A204.1 (cell line): ENCODE measurements around the gene ACSL4.
"Not testable (repeated sequence)": the region's sequence is repeated elsewhere in the genome, so short reads cannot be mapped to it uniquely, and the experiment has no call there.

Experiments
- FAIRE-seq: peaks from 2 replicates; lab custom pipeline; 2012; peaks lifted over from hg19 to GRCh38; lab: Jason Lieb, UNC

The ACSL4 gene

GRCh38 chrX:109728173-109728535 lies 4.9 kb downstream of the ACSL4 start:
- FAIRE-seq, result peak; percentile 37

- FAIRE-seq, result not testable (repeated sequence)
Measured at GRCh38 chrX:109724971-109725370, 8.1 kb downstream of the ACSL4 start.

- no peak for FAIRE-seq
Measured at GRCh38 chrX:109720947-109721346, 12.1 kb downstream of the ACSL4 start.

- FAIRE-seq, result no peak
Measured at GRCh38 chrX:109719264-109719663, 13.8 kb downstream of the ACSL4 start.

GRCh38 chrX:109716431-109717028 lies 16.5 kb downstream of the ACSL4 start:
- no peak for FAIRE-seq

GRCh38 chrX:109714340-109714958 lies 18.6 kb downstream of the ACSL4 start:
- no peak for FAIRE-seq

- no peak for FAIRE-seq
Measured at GRCh38 chrX:109710181-109710580, 22.9 kb downstream of the ACSL4 start.

- no peak for FAIRE-seq
Measured at GRCh38 chrX:109709129-109709631, 23.9 kb downstream of the ACSL4 start.

- no peak for FAIRE-seq
Measured at GRCh38 chrX:109707720-109708119, 25.3 kb downstream of the ACSL4 start.

GRCh38 chrX:109707319-109707718 lies 25.7 kb downstream of the ACSL4 start:
- FAIRE-seq, result no peak

GRCh38 chrX:109704563-109704962 lies 28.5 kb downstream of the ACSL4 start:
- no peak for FAIRE-seq

GRCh38 chrX:109697855-109698254 lies 35.2 kb downstream of the ACSL4 start:
- no peak for FAIRE-seq

GRCh38 chrX:109696146-109696740 lies 36.8 kb downstream of the ACSL4 start:
- no peak for FAIRE-seq

- no peak for FAIRE-seq
Measured at GRCh38 chrX:109695637-109696036, 37.4 kb downstream of the ACSL4 start.

- FAIRE-seq, result no peak
Measured at GRCh38 chrX:109691752-109692151, 41.3 kb downstream of the ACSL4 start.

GRCh38 chrX:109691277-109691676 lies 41.8 kb downstream of the ACSL4 start:
- FAIRE-seq, result peak; percentile 62

- FAIRE-seq, result no peak
Measured at GRCh38 chrX:109687903-109688302, 45.2 kb downstream of the ACSL4 start.

GRCh38 chrX:109685656-109686078 lies 47.4 kb downstream of the ACSL4 start:
- no peak for FAIRE-seq

GRCh38 chrX:109684136-109684535 lies 48.9 kb downstream of the ACSL4 start:
- FAIRE-seq, result no peak

- FAIRE-seq, result no peak
Measured at GRCh38 chrX:109681475-109682081, 51.5 kb downstream of the ACSL4 start.

GRCh38 chrX:109679820-109680219 lies 53.2 kb downstream of the ACSL4 start:
- no peak for FAIRE-seq

- FAIRE-seq, result no peak
Measured at GRCh38 chrX:109672239-109672638, 60.8 kb downstream of the ACSL4 start.

GRCh38 chrX:109671170-109671569 lies 61.9 kb downstream of the ACSL4 start:
- not testable (repeated sequence) for FAIRE-seq
